CD14-positive monocyte (primary cell): Measurements from ENCODE around the gene HOXB3. TPM values are rescaled to one million over a fixed set of nuclear protein-coding genes. Genes with fewer than 3 reads are reported as not detected.

ENCODE experiments used
- DNase-seq, 3 donors: peaks; one replicate each; pipeline ENCODE4 v3.0.0-alpha.2; 2011 to 2022
- H2AFZ ChIP-seq: 2 replicates; pipeline ENCODE4 v1.6.0; 2012; ENCODE audit warnings: mild to moderate bottlenecking, low read depth, low read length, inconsistent platforms; ENCODE audit not compliant: insufficient read depth, poor library complexity, severe bottlenecking
- H3K27ac ChIP-seq, 2 donors: 1 replicate in 1 of 2; 2 replicates in 1 of 2; pipeline ENCODE4 v1.5.1; 2012 to 2013; ENCODE audit warnings: low read length in 2 of 2, control low read depth in 1 of 2, inconsistent platforms in 1 of 2, low read depth in 1 of 2, mild to moderate bottlenecking in 1 of 2
- H3K27me3 ChIP-seq, 2 donors: one replicate each; pipeline versions ENCODE4 v1.6.0 to v1.6.1; 2011 to 2013; ENCODE audit warnings: low read length in 2 of 2; ENCODE audit not compliant: control insufficient read depth in 2 of 2, insufficient read depth in 2 of 2
- H3K36me3 ChIP-seq, 2 donors: replicated peaks in 1 of 2; 1 replicate in 1 of 2; 2 replicates in 1 of 2; pipeline versions ENCODE4 v1.5.1 to v1.6.1; 2012 to 2013; ENCODE audit warnings: low read length in 2 of 2, control low read depth in 1 of 2, inconsistent platforms in 1 of 2, mild to moderate bottlenecking in 1 of 2; ENCODE audit not compliant: insufficient read depth in 2 of 2, control insufficient read depth in 1 of 2
- H3K4me1 ChIP-seq, 2 donors: 1 replicate in 1 of 2; 2 replicates in 1 of 2; pipeline versions ENCODE4 v1.5.1 to v1.6.1; 2012 to 2013; ENCODE audit warnings: low read length in 2 of 2, control low read depth in 1 of 2, inconsistent platforms in 1 of 2, mild to moderate bottlenecking in 1 of 2, moderate library complexity in 1 of 2; ENCODE audit not compliant: insufficient read depth in 2 of 2, control insufficient read depth in 1 of 2
- H3K4me2 ChIP-seq: replicated peaks from 2 replicates; pipeline ENCODE3; 2012; ENCODE audit warnings: low read length, moderate library complexity, mild to moderate bottlenecking; ENCODE audit not compliant: poor library complexity, severe bottlenecking; ENCODE audit errors: extremely low read depth
- H3K4me3 ChIP-seq, 3 experiments: fragments of 200-600 bp in 1 of 3; sonication (generic) in 1 of 3; replicated peaks in 1 of 3; 1 replicate in 2 of 3; 2 replicates in 1 of 3; pipeline ENCODE4 v1.5.1; 2011 to 2013; ENCODE audit warnings: low read length in 3 of 3, mild to moderate bottlenecking in 3 of 3, control low read depth in 2 of 3, low read depth in 2 of 3, inconsistent platforms in 1 of 3, moderate library complexity in 1 of 3
- H3K79me2 ChIP-seq: 2 replicates; pipeline ENCODE4 v1.6.0; 2012; ENCODE audit warnings: mild to moderate bottlenecking, control low read depth, inconsistent platforms, low read length, moderate library complexity; ENCODE audit not compliant: insufficient read depth
- H3K9ac ChIP-seq: 2 replicates; pipeline ENCODE4 v1.6.0; 2017; ENCODE audit warnings: low read length, mild to moderate bottlenecking; ENCODE audit not compliant: insufficient read depth, poor library complexity, severe bottlenecking
- H3K9me3 ChIP-seq, 2 donors: replicated peaks in 1 of 2; 1 replicate in 1 of 2; 2 replicates in 1 of 2; pipeline versions ENCODE4 v1.5.1 to v1.6.1; 2012 to 2013; ENCODE audit warnings: low read length in 2 of 2, control low read depth in 1 of 2; ENCODE audit not compliant: control insufficient read depth in 1 of 2, insufficient read depth in 1 of 2
- H4K20me1 ChIP-seq: 2 replicates; pipeline ENCODE4 v1.6.0; 2012; ENCODE audit warnings: mild to moderate bottlenecking, low read length, control low read depth, moderate library complexity; ENCODE audit not compliant: insufficient read depth
- H3K27ac Mint-ChIP-seq, 7 donors: one replicate each; pipeline ENCODE4 v1.8.0; 2020; ENCODE audit warnings: mild to moderate bottlenecking in 7 of 7, mixed read lengths in 7 of 7, moderate library complexity in 6 of 7, inconsistent platforms in 2 of 7
- H3K27me3 Mint-ChIP-seq, 3 donors: one replicate each; pipeline ENCODE4 v1.8.0; 2021 to 2022; ENCODE audit warnings: low read depth in 3 of 3, mild to moderate bottlenecking in 3 of 3, mixed read lengths in 3 of 3, moderate library complexity in 3 of 3, inconsistent platforms in 1 of 3
- H3K36me3 Mint-ChIP-seq, 2 donors: one replicate each; pipeline ENCODE4 v1.8.0; 2020; ENCODE audit warnings: mixed read lengths in 2 of 2, inconsistent platforms in 1 of 2, mild to moderate bottlenecking in 1 of 2
- H3K4me1 Mint-ChIP-seq: one replicate; pipeline ENCODE4 v1.8.0; 2020; ENCODE audit warnings: mild to moderate bottlenecking, mixed read lengths
- H3K4me3 Mint-ChIP-seq, 2 donors: one replicate each; pipeline ENCODE4 v1.8.0; 2020; ENCODE audit warnings: mild to moderate bottlenecking in 2 of 2, mixed read lengths in 2 of 2, moderate library complexity in 1 of 2
- H3K9me3 Mint-ChIP-seq, 7 donors: one replicate each; pipeline ENCODE4 v1.8.0; 2020 to 2022; ENCODE audit warnings: mixed read lengths in 7 of 7, mild to moderate bottlenecking in 6 of 7, moderate library complexity in 6 of 7, inconsistent platforms in 2 of 7
- WGBS: methylation state at CpG from one replicate; pipeline ENCODE4 v1.1.5; 2013; ENCODE audit warnings: missing lambda C conversion rate; ENCODE audit not compliant: insufficient coverage; 5-methylcytosine and 5-hydroxymethylcytosine counted together
- intact Hi-C, 2 donors: fragments of 100-400 bp; cut with micrococcal nuclease; formaldehyde crosslinking; loops; one replicate each; pipeline versions ENCODE4 v1.15.0 to v1.15.1; 2023
- polyA plus RNA-seq, 3 donors: library from polyadenylated mRNA; depleted of rRNA in 1 of 3; unstranded in 2 of 3; stranded (reverse) in 1 of 3; fragments of 300-500 nt in 2 of 3; fragments of >200 nt in 1 of 3; fragmentation: Illumina TruSeq in 2 of 3; gene quantifications; 1 replicate in 2 of 3; 2 replicates in 1 of 3; pipeline ENCODE4 v1.2.3, GENCODE V29; 2012 to 2021
- TF ChIP-seq, protein P1 (sequence below): fragments of 200-600 bp; IDR thresholded peaks from one replicate; pipeline ENCODE4 v1.8.0; 2022; ENCODE audit warnings: antibody characterized with exemption, mild to moderate bottlenecking

Gene HOXB3
- polyA plus RNA-seq, 3 donors: 0.56 TPM; not detected in 2

DNA sequence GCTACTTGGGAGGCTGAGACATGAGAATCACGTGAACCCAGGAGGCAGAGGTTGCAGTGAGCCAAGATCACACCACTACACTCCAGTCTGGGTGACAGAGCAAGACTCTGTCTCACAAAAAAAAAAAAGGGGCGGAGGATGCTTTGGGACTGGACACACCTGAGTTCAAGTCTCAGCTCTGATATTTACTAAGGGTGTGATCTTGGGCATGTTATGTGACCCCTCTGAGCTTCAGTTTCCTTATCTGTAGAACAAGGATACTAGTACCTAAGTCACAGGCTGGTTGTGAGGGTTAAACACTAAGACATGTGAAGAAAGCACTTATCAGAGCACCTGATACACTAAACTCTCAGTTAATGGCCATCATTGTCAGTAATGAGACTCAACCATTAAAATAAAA lies 85.1 kb downstream of the HOXB3 start:
- no peaks in the 10 kb centered on the region for H3K36me3 Mint-ChIP-seq
- peaks cover 4 to 9% of the 10 kb centered on the region in 2 donors for H3K27me3 ChIP-seq
- no peak overlapping the region for H3K4me3 ChIP-seq
- no peak for DNase-seq
- no peak overlapping the region for H2AFZ ChIP-seq
- no peaks in the 10 kb centered on the region for H4K20me1 ChIP-seq
- H3K27me3 Mint-ChIP-seq: peaks cover 5 to 25% (median 13%) of the 10 kb centered on the region in 3 donors
- H3K27ac ChIP-seq: no peak overlapping the region
- peaks cover 3% of the 10 kb centered on the region for H3K4me1 Mint-ChIP-seq
- no peaks in the 10 kb centered on the region for H3K9me3 ChIP-seq
- TF ChIP-seq, protein P1, sequence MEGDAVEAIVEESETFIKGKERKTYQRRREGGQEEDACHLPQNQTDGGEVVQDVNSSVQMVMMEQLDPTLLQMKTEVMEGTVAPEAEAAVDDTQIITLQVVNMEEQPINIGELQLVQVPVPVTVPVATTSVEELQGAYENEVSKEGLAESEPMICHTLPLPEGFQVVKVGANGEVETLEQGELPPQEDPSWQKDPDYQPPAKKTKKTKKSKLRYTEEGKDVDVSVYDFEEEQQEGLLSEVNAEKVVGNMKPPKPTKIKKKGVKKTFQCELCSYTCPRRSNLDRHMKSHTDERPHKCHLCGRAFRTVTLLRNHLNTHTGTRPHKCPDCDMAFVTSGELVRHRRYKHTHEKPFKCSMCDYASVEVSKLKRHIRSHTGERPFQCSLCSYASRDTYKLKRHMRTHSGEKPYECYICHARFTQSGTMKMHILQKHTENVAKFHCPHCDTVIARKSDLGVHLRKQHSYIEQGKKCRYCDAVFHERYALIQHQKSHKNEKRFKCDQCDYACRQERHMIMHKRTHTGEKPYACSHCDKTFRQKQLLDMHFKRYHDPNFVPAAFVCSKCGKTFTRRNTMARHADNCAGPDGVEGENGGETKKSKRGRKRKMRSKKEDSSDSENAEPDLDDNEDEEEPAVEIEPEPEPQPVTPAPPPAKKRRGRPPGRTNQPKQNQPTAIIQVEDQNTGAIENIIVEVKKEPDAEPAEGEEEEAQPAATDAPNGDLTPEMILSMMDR: no peak
- intact Hi-C loops: no loop called here
- H3K79me2 ChIP-seq: no peaks in the 10 kb centered on the region
- H3K9ac ChIP-seq: no peak overlapping the region
- WGBS: 100% methylated on average over 1 of the region's 2 CpGs
- H3K27ac Mint-ChIP-seq: no peak overlapping the region
- H3K4me1 ChIP-seq: no peaks in the 10 kb centered on the region
- no peak overlapping the region for H3K4me2 ChIP-seq
- peaks cover 0 to 5% (median 0%) of the 10 kb centered on the region in 7 donors for H3K9me3 Mint-ChIP-seq
- H3K4me3 Mint-ChIP-seq: peak overlapping the region in 1 of 2 donors; percentile 53
- no peaks in the 10 kb centered on the region for H3K36me3 ChIP-seq

DNA sequence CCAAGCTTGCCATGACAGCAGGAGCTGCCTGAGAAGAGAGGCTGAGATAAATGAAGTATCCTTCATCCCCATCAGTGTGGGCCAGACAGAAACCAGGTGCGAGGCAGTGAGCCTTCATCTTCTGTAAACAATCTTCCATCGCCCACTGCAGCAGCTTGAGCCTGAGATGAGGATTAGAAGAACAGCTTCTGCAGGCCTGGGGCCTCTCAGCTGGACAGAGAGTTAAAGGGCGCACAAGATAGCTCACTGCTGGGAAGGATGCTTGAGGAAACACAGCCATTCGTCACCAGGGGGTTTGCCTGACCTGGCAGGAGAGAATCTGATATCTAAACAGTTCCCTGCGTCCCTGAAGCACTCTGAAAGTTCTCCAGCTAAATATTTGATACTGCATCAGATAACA lies 86.3 kb downstream of the HOXB3 start:
- peaks cover 0 to 5% (median 0%) of the 10 kb centered on the region in 7 donors for H3K9me3 Mint-ChIP-seq
- Histone ChIP-seq H3K36me3 (no peaks in the 10 kb centered on the region), H3K4me2 (no peak overlapping the region), H3K27ac (no peak overlapping the region), H3K4me3 (no peak overlapping the region), H4K20me1 (no peaks in the 10 kb centered on the region), H3K9me3 (no peaks in the 10 kb centered on the region), H3K9ac (no peak overlapping the region), H3K4me1 (no peaks in the 10 kb centered on the region), H2AFZ (no peak overlapping the region), H3K79me2 (no peaks in the 10 kb centered on the region), H3K27me3 (peaks cover 4 to 9% of the 10 kb centered on the region in 2 donors)
- TF ChIP-seq, protein P1: no peak
- H3K27me3 Mint-ChIP-seq: peaks cover 8 to 27% (median 17%) of the 10 kb centered on the region in 3 donors
- peaks cover 3% of the 10 kb centered on the region for H3K4me1 Mint-ChIP-seq
- DNase-seq: no peak
- no peak overlapping the region for H3K4me3 Mint-ChIP-seq
- intact Hi-C loops: no loop called here
- H3K27ac Mint-ChIP-seq: no peak overlapping the region
- WGBS: 94% methylated on average over 5 of the region's 5 CpGs
- no peaks in the 10 kb centered on the region for H3K36me3 Mint-ChIP-seq
